ENCODE measurements around the gene BBS9.
"Not testable (repeated sequence)": the region's sequence is repeated elsewhere in the genome, so short reads cannot be mapped to it uniquely, and the experiment has no call there.

BBS9 gene

DNA sequence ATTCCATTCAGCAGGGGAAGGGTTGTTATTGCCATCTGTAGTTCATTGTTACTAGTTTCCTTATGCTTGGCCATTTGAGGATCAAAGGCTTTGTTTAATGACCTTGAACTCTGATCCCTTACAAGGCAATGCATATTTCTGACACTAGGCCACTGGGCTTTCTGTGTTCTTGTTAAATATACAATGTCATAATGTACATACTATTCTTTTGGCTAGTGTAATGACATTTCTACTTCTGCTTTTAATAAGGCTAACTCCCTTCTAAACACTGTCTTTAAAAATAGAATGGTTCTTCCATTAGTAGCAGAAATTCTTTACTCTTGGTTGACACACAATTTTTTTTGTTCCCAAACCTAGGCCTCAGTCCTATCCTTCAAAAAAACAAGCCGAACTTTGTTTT is 86.6 kb downstream of the BBS9 start:
- no peak overlapping the region for H3K27ac ChIP-seq
- TF ChIP-seq ZFX (IDR thresholded peaks at IDR 0.05), result no peak
- TF ChIP-seq, protein P1, sequence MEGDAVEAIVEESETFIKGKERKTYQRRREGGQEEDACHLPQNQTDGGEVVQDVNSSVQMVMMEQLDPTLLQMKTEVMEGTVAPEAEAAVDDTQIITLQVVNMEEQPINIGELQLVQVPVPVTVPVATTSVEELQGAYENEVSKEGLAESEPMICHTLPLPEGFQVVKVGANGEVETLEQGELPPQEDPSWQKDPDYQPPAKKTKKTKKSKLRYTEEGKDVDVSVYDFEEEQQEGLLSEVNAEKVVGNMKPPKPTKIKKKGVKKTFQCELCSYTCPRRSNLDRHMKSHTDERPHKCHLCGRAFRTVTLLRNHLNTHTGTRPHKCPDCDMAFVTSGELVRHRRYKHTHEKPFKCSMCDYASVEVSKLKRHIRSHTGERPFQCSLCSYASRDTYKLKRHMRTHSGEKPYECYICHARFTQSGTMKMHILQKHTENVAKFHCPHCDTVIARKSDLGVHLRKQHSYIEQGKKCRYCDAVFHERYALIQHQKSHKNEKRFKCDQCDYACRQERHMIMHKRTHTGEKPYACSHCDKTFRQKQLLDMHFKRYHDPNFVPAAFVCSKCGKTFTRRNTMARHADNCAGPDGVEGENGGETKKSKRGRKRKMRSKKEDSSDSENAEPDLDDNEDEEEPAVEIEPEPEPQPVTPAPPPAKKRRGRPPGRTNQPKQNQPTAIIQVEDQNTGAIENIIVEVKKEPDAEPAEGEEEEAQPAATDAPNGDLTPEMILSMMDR (conservative IDR thresholded peaks at IDR 0.05), result no peak

DNA sequence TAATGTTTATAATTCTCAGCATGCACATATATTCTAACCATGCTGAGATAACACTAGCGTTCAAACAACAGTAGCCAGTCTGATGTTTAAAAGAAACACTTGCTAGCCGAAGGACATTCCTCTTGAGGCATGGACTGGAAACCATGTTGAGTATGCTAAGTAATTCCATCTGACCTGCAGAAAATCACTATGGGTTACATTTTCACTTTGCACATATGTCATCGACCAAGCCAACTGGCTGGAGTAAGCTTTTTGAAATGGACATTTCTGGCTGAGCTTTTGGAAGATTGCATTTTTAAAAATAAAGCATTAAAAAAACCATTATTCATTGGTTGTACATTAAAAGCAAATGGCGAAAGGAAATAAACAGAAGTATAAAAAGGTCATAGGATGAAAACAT is 88.2 kb downstream of the BBS9 start:
- no peak overlapping the region for H3K27ac ChIP-seq
- no peak for TF ChIP-seq ZFX (IDR thresholded peaks at IDR 0.05)
- TF ChIP-seq, protein P1 (conservative IDR thresholded peaks at IDR 0.05), result no peak

DNA sequence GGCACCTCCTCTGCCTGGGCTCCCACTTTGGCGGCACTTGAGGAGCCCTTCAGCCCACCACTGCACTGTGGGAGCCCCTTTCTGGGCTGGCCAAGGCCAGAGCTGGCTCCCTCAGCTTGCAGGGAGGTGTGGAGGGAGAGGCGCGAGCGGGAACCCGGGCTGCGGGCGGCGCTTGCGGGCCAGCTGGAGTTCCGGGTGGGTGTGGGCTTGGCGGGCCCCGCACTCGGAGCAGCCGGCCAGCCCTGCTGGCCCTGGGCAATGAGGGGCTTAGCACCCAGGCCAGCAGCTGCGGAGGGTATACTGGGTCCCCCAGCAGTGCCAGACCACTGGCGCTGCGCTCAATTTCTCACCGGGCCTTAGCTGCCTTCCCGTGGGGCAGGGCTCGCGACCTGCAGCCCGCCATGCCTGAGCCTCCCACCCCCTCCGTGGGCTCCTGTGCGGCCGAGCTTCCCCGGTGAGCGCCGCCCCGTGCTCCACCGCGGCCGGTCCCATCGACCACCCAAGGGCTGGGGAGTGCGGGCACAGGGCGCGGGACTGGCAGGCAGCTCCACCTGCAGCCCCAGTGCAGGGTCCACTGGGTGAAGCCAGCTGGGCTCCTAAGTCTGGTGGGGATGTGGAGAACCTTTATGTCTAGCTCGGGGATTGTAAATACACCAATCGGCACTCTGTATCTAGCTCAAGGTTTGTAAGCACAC is 89.6 kb downstream of the BBS9 start:
- not testable (repeated sequence) for H3K27ac ChIP-seq

DNA sequence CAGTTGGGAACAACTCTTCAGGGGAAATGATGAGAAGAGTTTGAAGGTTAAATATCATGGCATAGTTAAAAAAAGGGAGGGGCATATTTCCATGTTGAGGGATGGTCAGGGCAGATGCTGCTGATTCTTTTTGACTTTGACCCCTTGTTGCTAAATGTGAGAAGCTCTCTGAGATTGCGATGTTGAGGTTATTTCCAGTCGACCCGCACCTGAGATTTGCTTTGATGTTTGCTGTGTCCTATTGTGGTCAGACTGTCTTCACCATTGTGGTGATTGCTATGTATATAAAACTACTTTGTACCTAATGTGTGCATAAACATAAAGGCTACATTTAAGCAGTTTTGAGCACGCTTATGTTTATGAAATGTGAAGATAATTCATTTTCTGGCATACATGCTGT is 90.9 kb downstream of the BBS9 start:
- no peak for TF ChIP-seq ZFX (IDR thresholded peaks at IDR 0.05)
- TF ChIP-seq, protein P1 (conservative IDR thresholded peaks at IDR 0.05), result no peak

DNA sequence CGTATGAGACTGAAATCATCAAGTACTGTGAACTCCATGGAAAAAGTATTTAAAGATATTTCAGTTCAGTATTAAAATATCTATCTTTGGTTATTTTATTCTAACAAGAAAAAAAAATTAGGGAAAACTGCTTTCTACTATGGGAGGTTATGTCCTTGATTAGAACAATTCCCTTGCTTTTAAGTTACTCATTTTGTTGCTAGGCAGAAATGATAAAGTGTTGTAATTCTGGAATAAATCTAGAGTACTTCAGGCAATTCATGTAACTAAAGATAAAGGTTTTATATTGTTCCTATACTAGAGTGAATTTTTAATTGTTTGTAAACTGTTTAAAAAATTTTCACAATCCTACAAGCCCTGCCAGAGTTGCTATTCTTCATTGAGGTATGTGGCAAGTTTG is 92.0 kb downstream of the BBS9 start:
- H3K27ac ChIP-seq, result no peak overlapping the region
- TF ChIP-seq, protein P1 (conservative IDR thresholded peaks at IDR 0.05), result no peak
- no peak for TF ChIP-seq ZFX (IDR thresholded peaks at IDR 0.05)

More for the DNA sequence above, 90.9 kb downstream of the BBS9 start:
- H3K27ac ChIP-seq, result no peak overlapping the region

DNA sequence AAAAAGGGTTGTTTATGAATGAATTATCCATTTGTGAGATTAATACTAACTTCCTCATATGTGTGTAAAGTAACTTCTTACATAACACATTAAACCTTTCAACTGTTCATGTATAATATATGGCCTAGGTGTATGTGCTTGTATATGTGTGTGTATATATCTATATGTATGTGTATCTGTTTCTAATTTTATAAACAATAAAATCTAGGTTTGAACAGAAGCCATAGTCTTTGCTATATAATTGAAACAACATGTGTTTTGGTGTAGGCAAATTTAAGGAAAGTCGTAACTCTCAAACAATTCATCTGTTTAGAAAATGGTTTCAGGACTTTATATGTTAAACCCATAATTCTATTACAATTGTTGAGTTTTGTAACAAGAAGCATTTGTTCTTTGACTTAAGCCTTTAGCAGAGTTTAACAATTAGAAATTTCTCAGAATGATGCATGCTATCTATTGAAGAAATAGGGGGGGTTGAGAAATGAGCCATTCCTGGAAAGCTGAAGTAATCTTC is 103.3 kb downstream of the BBS9 start:
- H3K27ac ChIP-seq, result no peak overlapping the region
- no peak for TF ChIP-seq ZFX (IDR thresholded peaks at IDR 0.05)

DNA sequence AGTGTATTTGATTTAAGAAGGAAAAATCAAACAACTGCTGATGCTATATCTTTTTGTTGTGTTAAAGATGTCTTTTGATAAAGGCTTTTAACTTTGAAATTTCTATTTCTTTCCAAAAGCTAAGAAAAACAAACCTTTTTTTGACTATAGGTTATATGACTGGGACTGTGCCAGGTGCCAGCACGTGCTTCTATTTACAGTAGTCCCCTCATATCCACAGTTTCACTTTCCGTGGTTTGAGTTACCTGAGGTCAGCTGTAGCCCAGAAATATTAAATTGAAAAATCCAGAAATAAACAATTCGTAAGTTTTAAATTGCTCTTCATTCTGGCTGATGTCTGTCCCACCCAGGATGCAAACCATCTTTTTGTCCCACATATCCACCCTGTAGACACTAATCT is 104.3 kb downstream of the BBS9 start:
- no peak overlapping the region for H3K27ac ChIP-seq
- TF ChIP-seq, protein P1 (conservative IDR thresholded peaks at IDR 0.05), result no peak
- TF ChIP-seq ZFX (IDR thresholded peaks at IDR 0.05), result no peak

DNA sequence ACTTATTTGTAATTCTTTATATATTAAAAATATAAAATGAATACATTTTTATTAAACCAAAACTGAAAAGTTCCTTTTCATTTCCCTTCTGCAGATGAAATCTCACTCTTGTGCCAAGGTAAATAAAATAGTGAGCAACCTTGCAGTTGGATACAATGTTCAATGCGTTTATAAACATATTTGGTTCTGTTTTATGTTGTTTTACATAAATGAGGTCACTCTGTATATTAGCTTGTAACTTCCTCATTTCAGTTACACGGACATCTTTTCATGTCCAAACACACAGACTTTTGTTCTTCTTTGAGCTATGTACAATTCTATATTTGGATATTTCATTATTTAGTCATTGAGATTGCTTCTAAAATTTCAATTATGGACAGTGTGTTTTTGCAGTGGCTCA is 107.7 kb downstream of the BBS9 start:
- H3K27ac ChIP-seq, result no peak overlapping the region
- TF ChIP-seq, protein P1 (conservative IDR thresholded peaks at IDR 0.05), result no peak
- TF ChIP-seq ZFX (IDR thresholded peaks at IDR 0.05), result no peak

Measured in C4-2B (cell line).